OCI-LY7 (cell line): ENCODE results near the gene FBXO28.

Experiments
- EZH2phosphoT487 ChIP-seq: fragments of 200-600 bp; sonication (generic); IDR thresholded peaks from 2 replicates; pipeline ENCODE4 v1.6.1; 2018; ENCODE audit warnings: low read depth, borderline replicate concordance, mild to moderate bottlenecking, mixed run types, antibody characterized with exemption, low read length, moderate library complexity, mixed read lengths
- TF ChIP-seq, protein P1 (sequence below): fragments of 200-600 bp; sonication (generic); conservative IDR thresholded peaks from 2 replicates; pipeline ENCODE4 v1.5.1; 2014; ENCODE audit warnings: mild to moderate bottlenecking, antibody characterized with exemption, low read length, moderate library complexity, mixed read lengths

- TF ChIP-seq, protein P1, sequence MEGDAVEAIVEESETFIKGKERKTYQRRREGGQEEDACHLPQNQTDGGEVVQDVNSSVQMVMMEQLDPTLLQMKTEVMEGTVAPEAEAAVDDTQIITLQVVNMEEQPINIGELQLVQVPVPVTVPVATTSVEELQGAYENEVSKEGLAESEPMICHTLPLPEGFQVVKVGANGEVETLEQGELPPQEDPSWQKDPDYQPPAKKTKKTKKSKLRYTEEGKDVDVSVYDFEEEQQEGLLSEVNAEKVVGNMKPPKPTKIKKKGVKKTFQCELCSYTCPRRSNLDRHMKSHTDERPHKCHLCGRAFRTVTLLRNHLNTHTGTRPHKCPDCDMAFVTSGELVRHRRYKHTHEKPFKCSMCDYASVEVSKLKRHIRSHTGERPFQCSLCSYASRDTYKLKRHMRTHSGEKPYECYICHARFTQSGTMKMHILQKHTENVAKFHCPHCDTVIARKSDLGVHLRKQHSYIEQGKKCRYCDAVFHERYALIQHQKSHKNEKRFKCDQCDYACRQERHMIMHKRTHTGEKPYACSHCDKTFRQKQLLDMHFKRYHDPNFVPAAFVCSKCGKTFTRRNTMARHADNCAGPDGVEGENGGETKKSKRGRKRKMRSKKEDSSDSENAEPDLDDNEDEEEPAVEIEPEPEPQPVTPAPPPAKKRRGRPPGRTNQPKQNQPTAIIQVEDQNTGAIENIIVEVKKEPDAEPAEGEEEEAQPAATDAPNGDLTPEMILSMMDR, result no peak
- no peak for TF ChIP-seq EZH2phosphoT487
Observed at GRCh38 chr1:224113545-224113917, 380 bp upstream of the FBXO28 start.
